ENCODE results near the gene ACKR2. TPM values are rescaled to one million over a fixed set of nuclear protein-coding genes. Genes with fewer than 3 reads are reported as not detected.

The ACKR2 gene
- total RNA-seq, 1 experiment from 2014 or later = 0.76 TPM

DNA sequence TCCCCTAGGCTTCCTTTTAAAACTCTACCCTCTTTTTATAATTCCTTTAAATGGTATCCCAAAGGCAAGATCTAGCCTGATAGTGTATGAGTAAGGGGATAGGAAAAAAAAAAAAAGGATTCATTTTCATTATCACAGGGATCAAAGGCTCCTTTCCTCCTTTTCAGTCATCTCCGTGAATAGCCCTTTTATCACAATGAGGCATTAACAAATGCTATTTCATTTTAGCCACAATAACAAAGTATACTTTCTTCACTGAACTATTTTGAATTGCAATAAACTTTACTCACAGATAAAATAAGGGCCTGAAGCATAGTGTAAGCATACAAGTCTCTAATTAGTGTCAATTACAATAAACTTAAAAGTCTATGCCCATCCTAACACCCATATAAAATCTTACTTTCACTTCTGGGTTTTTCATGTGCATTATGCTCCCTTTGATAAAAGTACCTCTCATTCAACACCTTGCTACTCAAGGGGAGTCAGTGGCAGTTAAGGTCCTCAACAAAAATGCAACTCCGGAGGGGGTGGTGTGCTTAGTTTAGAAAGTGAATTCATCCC, 13.5 kb upstream of the ACKR2 start:
- no peak overlapping the region for H3K4me3 ChIP-seq (replicated peaks in 1 of 2; ENCODE audit: low read depth in 1 of 2, low read length in 2 of 2)
- CTCF ChIA-PET = no interaction called here

GRCh38 chr3:42796332-42796885, 12.8 kb upstream of the ACKR2 start:
- BruUV-seq (replicated peaks) = no TSS peak
- no peak overlapping the region for H2AFZ ChIP-seq (ENCODE audit: low read depth, low read length, poor library complexity, severe bottlenecking)
- no peak overlapping the region for H3K4me3 ChIP-seq (replicated peaks in 1 of 2; ENCODE audit: low read depth in 1 of 2, low read length in 2 of 2)
- H3K79me2 ChIP-seq (ENCODE audit: insufficient read depth, low read length) = peaks cover 59% of the 10 kb centered on the region
- no peak for TF ChIP-seq CBX3 (IDR thresholded peaks at IDR 0.05; ENCODE audit: low read depth)
- no peak for TF ChIP-seq SP1 (IDR thresholded peaks at IDR 0.05; ENCODE audit: low read depth)
- TF ChIP-seq CEBPB (IDR thresholded peaks at IDR 0.05; ENCODE audit: low read depth) = no peak
- TF ChIP-seq POLR2AphosphoS5 (IDR thresholded peaks at IDR 0.05; ENCODE audit: low read depth, low read length) = no peak
- RAD21 ChIA-PET (ENCODE audit: low non-redundant PET in 1 of 2, low total read pairs in 2 of 2, uncharacterized antibody in 2 of 2, unreplicated experiment in 2 of 2) = no interaction called here
- POLR2A ChIA-PET = no interaction called here
- CTCF ChIA-PET = no interaction called here
- H3K4me1 ChIP-seq (ENCODE audit: control insufficient read depth in 1 of 2, insufficient read depth in 2 of 2, low read length in 2 of 2) = no peaks in the 10 kb centered on the region
- H4K20me1 ChIP-seq (ENCODE audit: insufficient read depth) = no peaks in the 10 kb centered on the region
- DNase-seq (ENCODE audit: low read depth, low spot score) (no peak), ATAC-seq (no peak)
- no peaks in the 10 kb centered on the region for H3K9me2 ChIP-seq (ENCODE audit: insufficient read depth)
- H3K27me3 ChIP-seq (ENCODE audit: insufficient read depth, low read length) = no peaks in the 10 kb centered on the region
- peaks cover 6 to 7% of the 10 kb centered on the region in 2 experiments; a peak in 3 of 4 replicates for H3K36me3 ChIP-seq (ENCODE audit: control insufficient read depth in 1 of 2, insufficient read depth in 2 of 2, low read length in 2 of 2)
- H3K27ac ChIP-seq (ENCODE audit: low read depth, low read length) = no peak overlapping the region
- H3K4me2 ChIP-seq (ENCODE audit: low read length) = no peak overlapping the region
- H3K9ac ChIP-seq (ENCODE audit: low read length) = no peak overlapping the region
- no peaks in the 10 kb centered on the region for H3K9me3 ChIP-seq (ENCODE audit: control insufficient read depth in 1 of 2, insufficient read depth in 1 of 2, low read depth in 1 of 2, low read length in 2 of 2)
- intact Hi-C loops (cut with micrococcal nuclease) = no loop called here

More for the DNA sequence above, 13.5 kb upstream of the ACKR2 start:
- ChIA-PET RAD21 (ENCODE audit: low non-redundant PET in 1 of 2, low total read pairs in 2 of 2, uncharacterized antibody in 2 of 2, unreplicated experiment in 2 of 2) (interaction anchor here in 1 of 2 experiments (0.5 kb wide), 1 partner anchor 112 kb away, joined by 3 read pairs; no protein-coding TSS in a partner anchor), POLR2A (no interaction called here)
- Histone ChIP-seq H3K9me3 (ENCODE audit: control insufficient read depth in 1 of 2, insufficient read depth in 1 of 2, low read depth in 1 of 2, low read length in 2 of 2) (no peaks in the 10 kb centered on the region), H3K27ac (ENCODE audit: low read depth, low read length) (no peak overlapping the region), H3K4me1 (ENCODE audit: control insufficient read depth in 1 of 2, insufficient read depth in 2 of 2, low read length in 2 of 2) (no peaks in the 10 kb centered on the region), H3K9me2 (ENCODE audit: insufficient read depth) (no peaks in the 10 kb centered on the region), H3K9ac (ENCODE audit: low read length) (no peak overlapping the region), H3K36me3 (ENCODE audit: control insufficient read depth in 1 of 2, insufficient read depth in 2 of 2, low read length in 2 of 2) (peaks cover 7 to 8% of the 10 kb centered on the region in 2 experiments; a peak in 3 of 4 replicates), H3K79me2 (ENCODE audit: insufficient read depth, low read length) (peaks cover 56% of the 10 kb centered on the region), H3K4me2 (ENCODE audit: low read length) (no peak overlapping the region), H2AFZ (ENCODE audit: low read depth, low read length, poor library complexity, severe bottlenecking) (no peak overlapping the region), H4K20me1 (ENCODE audit: insufficient read depth) (no peaks in the 10 kb centered on the region), H3K27me3 (ENCODE audit: insufficient read depth, low read length) (no peaks in the 10 kb centered on the region)
- DNase-seq (ENCODE audit: low read depth, low spot score) (no peak), ATAC-seq (no peak)
- intact Hi-C loops (cut with micrococcal nuclease) = no loop called here
- BruUV-seq (replicated peaks) = TSS peak; percentile 7
- TF ChIP-seq SIN3A (IDR thresholded peaks at IDR 0.05; ENCODE audit: low read depth) (no peak), ELF1 (IDR thresholded peaks at IDR 0.05; ENCODE audit: borderline replicate concordance, low read depth) (no peak), CBX3 (IDR thresholded peaks at IDR 0.05; ENCODE audit: low read depth) (no peak), SP1 (IDR thresholded peaks at IDR 0.05; ENCODE audit: low read depth) (no peak), EZH2phosphoT487 (IDR thresholded peaks at IDR 0.05; ENCODE audit: borderline replicate concordance) (no peak), TCF7L2 (IDR thresholded peaks at IDR 0.05; ENCODE audit: borderline replicate concordance, extremely low read depth, insufficient read depth, insufficient read length) (no peak)
- TF ChIP-seq, protein P1, sequence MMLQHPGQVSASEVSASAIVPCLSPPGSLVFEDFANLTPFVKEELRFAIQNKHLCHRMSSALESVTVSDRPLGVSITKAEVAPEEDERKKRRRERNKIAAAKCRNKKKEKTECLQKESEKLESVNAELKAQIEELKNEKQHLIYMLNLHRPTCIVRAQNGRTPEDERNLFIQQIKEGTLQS (IDR thresholded peaks at IDR 0.05) = no peak
